Trophoblast cell (in vitro differentiated cells and primary cell): ENCODE measurements around the gene EDN1.
A peak's percentile ranks its signal among the peaks of the same experiment; 100 is the strongest.

Experiments
- DNase-seq, 2 donors: peaks; one replicate each; pipeline ENCODE4 v3.0.0-alpha.2; 2016
- H2AFZ ChIP-seq: 2 replicates; pipeline ENCODE4 v1.6.1; 2013; ENCODE audit warnings: low read length, moderate library complexity, mild to moderate bottlenecking; ENCODE audit not compliant: insufficient read depth, poor library complexity
- H2AK5ac ChIP-seq: 2 replicates; pipeline ENCODE4 v1.6.1; 2013; ENCODE audit warnings: mild to moderate bottlenecking, low read length
- H2BK120ac ChIP-seq: 2 replicates; pipeline ENCODE4 v1.6.1; 2013; ENCODE audit warnings: low read length, mild to moderate bottlenecking, moderate library complexity; ENCODE audit not compliant: insufficient read depth, poor library complexity
- H2BK12ac ChIP-seq: 2 replicates; pipeline ENCODE4 v1.6.1; 2013; ENCODE audit warnings: mild to moderate bottlenecking, low read length, moderate library complexity
- H2BK5ac ChIP-seq: 2 replicates; pipeline ENCODE4 v1.6.1; 2013; ENCODE audit warnings: low read length, low read depth, moderate library complexity, mild to moderate bottlenecking; ENCODE audit not compliant: poor library complexity
- H3K14ac ChIP-seq: 2 replicates; pipeline ENCODE4 v1.6.1; 2013; ENCODE audit warnings: mild to moderate bottlenecking, low read length
- H3K18ac ChIP-seq: 2 replicates; pipeline ENCODE4 v1.6.1; 2013; ENCODE audit warnings: mild to moderate bottlenecking, low read length
- H3K23ac ChIP-seq: 2 replicates; pipeline ENCODE4 v1.6.1; 2013; ENCODE audit warnings: low read length
- H3K27ac ChIP-seq: 2 replicates; pipeline ENCODE4 v1.5.1; 2013; ENCODE audit warnings: low read depth, mild to moderate bottlenecking, inconsistent platforms, low read length, moderate library complexity
- H3K27me3 ChIP-seq: 2 replicates; pipeline ENCODE4 v1.6.1; 2013; ENCODE audit warnings: inconsistent platforms, mild to moderate bottlenecking, low read length, moderate library complexity; ENCODE audit not compliant: insufficient read depth
- H3K36me3 ChIP-seq, 2 experiments: 1 replicate in 1 of 2; 2 replicates in 1 of 2; pipeline ENCODE4 v1.6.1; 2013; ENCODE audit warnings: low read length in 2 of 2, mild to moderate bottlenecking in 2 of 2, moderate library complexity in 1 of 2; ENCODE audit not compliant: insufficient read depth in 2 of 2, control insufficient read depth in 1 of 2
- H3K4ac ChIP-seq: 2 replicates; pipeline ENCODE4 v1.6.1; 2013; ENCODE audit warnings: low read depth, mild to moderate bottlenecking, low read length, moderate library complexity
- H3K4me1 ChIP-seq, 2 experiments: 1 replicate in 1 of 2; 2 replicates in 1 of 2; pipeline ENCODE4 v1.6.1; 2013; ENCODE audit warnings: low read length in 2 of 2, mild to moderate bottlenecking in 2 of 2, moderate library complexity in 1 of 2; ENCODE audit not compliant: insufficient read depth in 2 of 2, control insufficient read depth in 1 of 2
- H3K4me2 ChIP-seq: 2 replicates; pipeline ENCODE4 v1.6.1; 2013; ENCODE audit warnings: inconsistent platforms, mild to moderate bottlenecking, low read length, moderate library complexity
- H3K4me3 ChIP-seq: 2 replicates; pipeline ENCODE4 v1.5.1; 2013; ENCODE audit warnings: mild to moderate bottlenecking, low read depth, low read length, inconsistent platforms
- H3K79me1 ChIP-seq: one replicate; pipeline ENCODE4 v1.6.1; 2013; ENCODE audit warnings: low read length
- H3K79me2 ChIP-seq: 2 replicates; pipeline ENCODE4 v1.6.1; 2013; ENCODE audit warnings: low read length, mild to moderate bottlenecking; ENCODE audit not compliant: control insufficient read depth, insufficient read depth, poor library complexity
- H3K9ac ChIP-seq: 2 replicates; pipeline ENCODE4 v1.6.1; 2013; ENCODE audit warnings: mild to moderate bottlenecking, low read length
- H3K9me3 ChIP-seq: 2 replicates; pipeline ENCODE4 v1.6.1; 2013; ENCODE audit warnings: low read depth, mild to moderate bottlenecking, control low read depth, inconsistent platforms, low read length; ENCODE audit not compliant: insufficient read depth
- H4K12ac ChIP-seq: 2 replicates; pipeline ENCODE4 v1.6.1; 2013; ENCODE audit warnings: low read depth, mild to moderate bottlenecking, low read length, moderate library complexity
- H4K8ac ChIP-seq: 2 replicates; pipeline ENCODE4 v1.6.1; 2013; ENCODE audit warnings: low read depth, mild to moderate bottlenecking, low read length, moderate library complexity
- H4K91ac ChIP-seq: one replicate; pipeline ENCODE4 v1.6.1; 2013; ENCODE audit warnings: low read depth, mild to moderate bottlenecking, low read length, moderate library complexity
- WGBS: extraction: QIAGEN DNeasy Blood & Tissue Kit; methylation state at CpG from one replicate; pipeline ENCODE4 v1.1.7; 2013; ENCODE audit warnings: missing lambda C conversion rate; ENCODE audit not compliant: insufficient read length, insufficient coverage; ENCODE audit errors: extremely low coverage; 5-methylcytosine and 5-hydroxymethylcytosine counted together

The EDN1 gene

DNA sequence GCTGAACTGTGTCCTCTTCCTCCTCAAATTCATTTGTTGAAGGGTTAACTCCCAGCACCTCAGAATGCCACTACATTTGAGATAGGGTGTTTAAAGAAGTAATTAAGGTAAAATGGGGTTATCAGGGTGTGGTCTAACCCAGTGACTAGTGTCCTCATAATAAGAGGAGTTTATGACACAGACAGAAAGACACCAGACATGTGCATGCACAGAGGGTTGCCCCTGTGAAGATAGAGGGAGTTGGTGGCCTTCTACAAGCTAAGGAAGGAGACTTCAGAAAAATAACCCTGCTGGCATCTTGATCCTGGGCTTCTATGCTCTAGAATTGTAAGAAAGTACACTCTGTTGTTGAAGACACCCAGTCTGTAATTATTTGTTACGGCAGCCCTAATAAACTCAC, 24.9 kb upstream of the EDN1 start:
- Histone ChIP-seq H2BK120ac (no peak overlapping the region), H3K9me3 (no peaks in the 10 kb centered on the region), H3K14ac (no peak overlapping the region), H4K12ac (no peak overlapping the region), H4K91ac (no peak overlapping the region), H4K8ac (no peak overlapping the region), H3K4me3 (no peak overlapping the region), H2BK12ac (no peak overlapping the region), H2BK5ac (no peak overlapping the region), H3K79me2 (no peaks in the 10 kb centered on the region), H3K27me3 (no peaks in the 10 kb centered on the region), H3K36me3 (no peaks in the 10 kb centered on the region), H3K23ac (no peak overlapping the region), H3K18ac (no peak overlapping the region), H3K4me2 (no peak overlapping the region), H3K79me1 (no peaks in the 10 kb centered on the region), H2AFZ (no peak overlapping the region), H3K9ac (peak overlapping the region; percentile 59), H2AK5ac (no peak overlapping the region), H3K27ac (no peak overlapping the region), H3K4ac (no peak overlapping the region), H3K4me1 (peaks cover 3 to 5% of the 10 kb centered on the region in 2 experiments)
- no CpG with 5 or more reads among the region's 1 CpG for WGBS
- no peak for DNase-seq

DNA sequence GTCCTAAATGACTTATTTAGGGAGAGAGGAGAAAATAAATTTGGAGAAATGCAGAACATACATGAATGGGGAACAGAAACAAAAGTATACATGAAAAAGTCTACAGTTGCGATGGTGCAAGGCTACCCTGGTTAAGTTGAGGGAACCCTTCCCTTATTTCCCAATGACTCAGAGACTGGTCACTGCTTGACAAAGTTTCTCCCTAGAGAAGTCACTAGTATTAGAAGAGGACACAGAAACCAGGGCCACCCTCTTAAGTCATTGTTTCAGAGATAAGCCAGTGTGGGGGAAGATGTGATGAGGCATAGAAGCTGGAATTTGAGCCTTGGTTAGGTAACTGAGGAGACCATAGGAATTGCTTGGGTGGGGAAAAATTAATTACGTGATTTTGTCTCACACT, 24.4 kb upstream of the EDN1 start:
- no peak overlapping the region for H2AK5ac ChIP-seq
- no peak overlapping the region for H3K27ac ChIP-seq
- no peak overlapping the region for H3K23ac ChIP-seq
- H3K4me2 ChIP-seq: no peak overlapping the region
- H3K14ac ChIP-seq: no peak overlapping the region
- H3K18ac ChIP-seq: no peak overlapping the region
- H2BK12ac ChIP-seq: no peak overlapping the region
- H3K36me3 ChIP-seq: no peaks in the 10 kb centered on the region
- peaks cover 3 to 5% of the 10 kb centered on the region in 2 experiments for H3K4me1 ChIP-seq
- no peak overlapping the region for H3K9ac ChIP-seq
- H4K8ac ChIP-seq: no peak overlapping the region
- no peak overlapping the region for H3K4ac ChIP-seq
- DNase-seq: peak; percentile 45 to 64
- no peak overlapping the region for H2BK120ac ChIP-seq
- no peak overlapping the region for H4K12ac ChIP-seq
- no CpG with 5 or more reads among the region's 2 CpGs for WGBS
- H3K79me2 ChIP-seq: no peaks in the 10 kb centered on the region
- H2BK5ac ChIP-seq: peak overlapping the region; percentile 13
- H3K9me3 ChIP-seq: no peaks in the 10 kb centered on the region
- no peak overlapping the region for H2AFZ ChIP-seq
- H4K91ac ChIP-seq: no peak overlapping the region
- H3K27me3 ChIP-seq: no peaks in the 10 kb centered on the region
- no peaks in the 10 kb centered on the region for H3K79me1 ChIP-seq
- H3K4me3 ChIP-seq: no peak overlapping the region

GRCh38 chr6:12266571-12266970, 23.6 kb upstream of the EDN1 start:
- peak; percentile 35 to 56 for DNase-seq
- Histone ChIP-seq H3K79me2 (no peaks in the 10 kb centered on the region), H2BK5ac (peak overlapping the region; percentile 61), H3K36me3 (no peaks in the 10 kb centered on the region), H3K9ac (no peak overlapping the region), H2BK120ac (peak overlapping the region; percentile 39), H4K12ac (no peak overlapping the region), H3K23ac (no peak overlapping the region), H3K4me2 (no peak overlapping the region), H3K4me3 (no peak overlapping the region), H2AK5ac (no peak overlapping the region), H3K27me3 (no peaks in the 10 kb centered on the region), H3K9me3 (no peaks in the 10 kb centered on the region), H3K18ac (no peak overlapping the region), H3K4me1 (peaks cover 3 to 5% of the 10 kb centered on the region in 2 experiments), H4K91ac (no peak overlapping the region), H2BK12ac (peak overlapping the region; percentile 6), H3K27ac (no peak overlapping the region), H3K79me1 (no peaks in the 10 kb centered on the region), H3K4ac (no peak overlapping the region), H4K8ac (no peak overlapping the region), H2AFZ (no peak overlapping the region), H3K14ac (no peak overlapping the region)
- no CpG with 5 or more reads among the region's 2 CpGs for WGBS

DNA sequence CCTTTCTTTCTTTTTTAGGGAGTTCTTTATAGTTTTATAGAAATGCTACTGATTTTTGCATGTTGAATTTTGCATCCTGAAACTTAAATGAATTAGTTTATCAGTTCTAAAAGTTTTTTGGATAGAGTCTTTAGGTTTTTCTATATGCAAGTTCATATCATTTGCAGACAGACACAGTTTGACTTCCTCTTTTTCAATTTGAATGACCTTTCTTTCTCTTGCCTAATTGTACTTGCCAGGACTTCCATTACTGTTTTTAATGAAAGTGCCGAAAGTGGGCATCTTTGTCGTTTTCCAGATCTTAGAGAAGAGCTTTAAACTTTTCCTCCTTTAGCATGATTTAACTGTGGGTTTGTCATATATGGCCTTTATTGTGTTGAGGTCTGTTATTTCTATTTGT, 21.1 kb upstream of the EDN1 start:
- H2AFZ ChIP-seq: no peak overlapping the region
- no peak overlapping the region for H3K14ac ChIP-seq
- H3K9me3 ChIP-seq: no peaks in the 10 kb centered on the region
- H3K27me3 ChIP-seq: no peaks in the 10 kb centered on the region
- no peaks in the 10 kb centered on the region for H3K79me1 ChIP-seq
- H3K27ac ChIP-seq: no peak overlapping the region
- peaks cover 3 to 5% of the 10 kb centered on the region in 2 experiments for H3K4me1 ChIP-seq
- no peak overlapping the region for H3K23ac ChIP-seq
- H2BK5ac ChIP-seq: no peak overlapping the region
- H2BK120ac ChIP-seq: no peak overlapping the region
- DNase-seq: no peak
- H4K91ac ChIP-seq: no peak overlapping the region
- WGBS: no CpG with 5 or more reads among the region's 2 CpGs
- H3K4me3 ChIP-seq: no peak overlapping the region
- no peaks in the 10 kb centered on the region for H3K36me3 ChIP-seq
- H3K4ac ChIP-seq: no peak overlapping the region
- H4K8ac ChIP-seq: no peak overlapping the region
- no peak overlapping the region for H2BK12ac ChIP-seq
- no peak overlapping the region for H4K12ac ChIP-seq
- H3K79me2 ChIP-seq: no peaks in the 10 kb centered on the region
- no peak overlapping the region for H3K18ac ChIP-seq
- H3K4me2 ChIP-seq: no peak overlapping the region
- no peak overlapping the region for H2AK5ac ChIP-seq
- H3K9ac ChIP-seq: no peak overlapping the region
